HG02981 (cell line): ENCODE measurements around the gene MYOF.

Source experiments
- ATAC-seq: cut with Tn5 transposase; IDR thresholded peaks from one replicate; pipeline ENCODE4 v1.9.1; 2021; ENCODE audit warnings: mild to moderate bottlenecking, moderate library complexity; ENCODE audit not compliant: unreplicated experiment

Gene MYOF

GRCh38 chr10:93482145-93482834 is at the start of gene MYOF:
Gene MYOF (minus strand): TSS chr10:93482334. CDS start chr10:93482194, 140 bp downstream.
- ATAC-seq = peak; percentile 70

- ATAC-seq = no peak
Measured at GRCh38 chr10:93518531-93518930, 36.4 kb upstream of the MYOF start.

GRCh38 chr10:93516006-93516380 is 33.9 kb upstream of the MYOF start:
- ATAC-seq = no peak

GRCh38 chr10:93515071-93516005 is 33.2 kb upstream of the MYOF start:
- no peak for ATAC-seq

GRCh38 chr10:93514521-93514920 is 32.4 kb upstream of the MYOF start:
- ATAC-seq = no peak

- no peak for ATAC-seq
Measured at GRCh38 chr10:93513091-93513490, 31.0 kb upstream of the MYOF start.

- no peak for ATAC-seq
Measured at GRCh38 chr10:93512565-93512964, 30.4 kb upstream of the MYOF start.

- ATAC-seq = no peak
Measured at GRCh38 chr10:93509816-93510215, 27.7 kb upstream of the MYOF start.

- no peak for ATAC-seq
Measured at GRCh38 chr10:93505075-93505474, 22.9 kb upstream of the MYOF start.

- no peak for ATAC-seq
Measured at GRCh38 chr10:93503075-93503474, 20.9 kb upstream of the MYOF start.

- no peak for ATAC-seq
Measured at GRCh38 chr10:93501650-93502049, 19.5 kb upstream of the MYOF start.

GRCh38 chr10:93498166-93498565 is 16.0 kb upstream of the MYOF start:
- ATAC-seq = no peak

- peak; percentile 98 for ATAC-seq
Measured at GRCh38 chr10:93496322-93497041, 14.3 kb upstream of the MYOF start, which contains the start of gene CEP55. Gene CEP55 (plus strand): TSS chr10:93496612. CDS start chr10:93500052, 3,440 bp downstream.

- peak; percentile 13 for ATAC-seq
Measured at GRCh38 chr10:93495654-93496321, 13.7 kb upstream of the MYOF start.

GRCh38 chr10:93494494-93494893 is 12.4 kb upstream of the MYOF start:
- ATAC-seq = no peak

- no peak for ATAC-seq
Measured at GRCh38 chr10:93493162-93493561, 11.0 kb upstream of the MYOF start.

- ATAC-seq = no peak
Measured at GRCh38 chr10:93491602-93492121, 9.5 kb upstream of the MYOF start.

- ATAC-seq = no peak
Measured at GRCh38 chr10:93488956-93489528, 6.9 kb upstream of the MYOF start.

GRCh38 chr10:93485690-93486089 is 3.6 kb upstream of the MYOF start:
- no peak for ATAC-seq

GRCh38 chr10:93481637-93482144 is 443 bp downstream of the MYOF start:
- ATAC-seq = no peak
